ENCODE results near the gene PLAU. TPM values are rescaled to one million over a fixed set of nuclear protein-coding genes. Genes with fewer than 3 reads are reported as not detected.

Gene PLAU
- total and polyA plus RNA-seq, 10 of the 15 experiments (the other 5 are each of a cell fraction or from before 2014, with no cell fraction given): 2.5 to 20.9 (median 11.5) TPM

GRCh38 chr10:73922007-73922863 lies 11.3 kb downstream of the PLAU start (continued):
- TF ChIP-seq MLLT1 (IDR thresholded peaks at IDR 0.05) (no peak), ZZZ3 (IDR thresholded peaks at IDR 0.05; ENCODE audit: control insufficient read depth, insufficient read length, low read depth) (no peak), ZNF207 (IDR thresholded peaks at IDR 0.05; ENCODE audit: borderline replicate concordance) (no peak), PKNOX1 (IDR thresholded peaks at IDR 0.05) (no peak), BRCA1 (IDR thresholded peaks at IDR 0.05; ENCODE audit: low read depth, low read length) (no peak), CTCF (IDR thresholded peaks at IDR 0.05 in 2 of 3, conservative IDR thresholded peaks at IDR 0.05 in 1 of 3; ENCODE audit: control insufficient read depth in 2 of 3, extremely low read depth in 1 of 3, insufficient read depth in 1 of 3, low read depth in 3 of 3, low read length in 3 of 3) (no peak), CUX1 (IDR thresholded peaks at IDR 0.05; ENCODE audit: insufficient replicate concordance, low read depth, low read length) (no peak), LARP7 (IDR thresholded peaks at IDR 0.05) (no peak), ZNF592 (IDR thresholded peaks at IDR 0.05) (no peak), ZSCAN29 (IDR thresholded peaks at IDR 0.05) (no peak), ESRRA (IDR thresholded peaks at IDR 0.05; ENCODE audit: low read length) (no peak), IRF4 (IDR thresholded peaks at IDR 0.05; ENCODE audit: low read depth, low read length) (0 out of 2 replicates have a peak, but pooled peaks have one; percentile 15), IRF3 (IDR thresholded peaks at IDR 0.05) (no peak)

All from GM12878 (cell line).